Measurements from ENCODE around the gene RNU1-1. TPM values are rescaled to one million over a fixed set of nuclear protein-coding genes. Genes with fewer than 3 reads are reported as not detected.
"Not testable (repeated sequence)": the region's sequence is repeated elsewhere in the genome, so short reads cannot be mapped to it uniquely, and the experiment has no call there.

Gene RNU1-1
- total and polyA plus RNA-seq, 4 experiments from 2014 or later: 3,010 to 3,866 TPM; not detected in 2

GRCh38 chr1:16535487-16535886 lies 21.4 kb upstream of the RNU1-1 start:
- H3K27ac ChIP-seq (ENCODE audit: low read depth, low read length); H3K27ac Mint-ChIP-seq; H3K27me3 ChIP-seq (ENCODE audit: insufficient read depth, low read length); DNase-seq; H3K36me3 Mint-ChIP-seq; H3K36me3 ChIP-seq (ENCODE audit: insufficient read depth, low read length); intact Hi-C loops (cut with micrococcal nuclease); POLR2A ChIA-PET (ENCODE audit: partially characterized antibody); H3K9me3 Mint-ChIP-seq; H3K9me3 ChIP-seq (ENCODE audit: control insufficient read depth in 1 of 2, low read length in 2 of 2); CTCF ChIA-PET (ENCODE audit: partially characterized antibody); H3K4me3 ChIP-seq (ENCODE audit: low read length in 2 of 2); H3K4me1 ChIP-seq (ENCODE audit: insufficient read depth, low read length): not testable (repeated sequence)
- Mint-ChIP-seq H3K27me3 (peaks cover 20 to 25% of the 10 kb centered on the region in 2 donors), H3K4me3 (peak overlapping the region in 5 of 8 donors; percentile 17 to 90 (median 43)), H3K4me1 (peaks cover 3 to 17% (median 9%) of the 10 kb centered on the region in 4 donors)

GRCh38 chr1:16534829-16535456 lies 20.9 kb upstream of the RNU1-1 start:
- H3K36me3 Mint-ChIP-seq; H3K9me3 Mint-ChIP-seq; H3K4me3 ChIP-seq (ENCODE audit: low read length in 2 of 2); H3K27ac ChIP-seq (ENCODE audit: low read depth, low read length); H3K36me3 ChIP-seq (ENCODE audit: insufficient read depth, low read length); POLR2A ChIA-PET (ENCODE audit: partially characterized antibody); intact Hi-C loops (cut with micrococcal nuclease); CTCF ChIA-PET (ENCODE audit: partially characterized antibody); H3K9me3 ChIP-seq (ENCODE audit: control insufficient read depth in 1 of 2, low read length in 2 of 2); H3K4me1 ChIP-seq (ENCODE audit: insufficient read depth, low read length); H3K27me3 ChIP-seq (ENCODE audit: insufficient read depth, low read length): not testable (repeated sequence)
- Mint-ChIP-seq H3K27me3 (peaks cover 21 to 23% of the 10 kb centered on the region in 2 donors), H3K27ac (peak overlapping the region in 4 of 7 donors; percentile 16 to 81 (median 40)), H3K4me3 (peak overlapping the region; percentile 72 to 92 (median 84)), H3K4me1 (peaks cover 3 to 17% (median 9%) of the 10 kb centered on the region in 4 donors)
- DNase-seq: peak in 2 of 5 donors; percentile 22 to 40

- CTCF ChIA-PET (ENCODE audit: partially characterized antibody); H3K27me3 ChIP-seq (ENCODE audit: insufficient read depth, low read length); H3K27ac Mint-ChIP-seq; H3K9me3 Mint-ChIP-seq; POLR2A ChIA-PET (ENCODE audit: partially characterized antibody); H3K36me3 Mint-ChIP-seq; H3K4me3 ChIP-seq (ENCODE audit: low read length in 2 of 2); H3K4me1 ChIP-seq (ENCODE audit: insufficient read depth, low read length); intact Hi-C loops (cut with micrococcal nuclease); H3K9me3 ChIP-seq (ENCODE audit: control insufficient read depth in 1 of 2, low read length in 2 of 2); H3K27ac ChIP-seq (ENCODE audit: low read depth, low read length); H3K36me3 ChIP-seq (ENCODE audit: insufficient read depth, low read length): not testable (repeated sequence)
- peak overlapping the region in 7 of 8 donors; percentile 82 to 92 (median 85) for H3K4me3 Mint-ChIP-seq
- peak in 2 of 5 donors; percentile 24 to 30 for DNase-seq
- H3K4me1 Mint-ChIP-seq: peaks cover 3 to 17% (median 9%) of the 10 kb centered on the region in 4 donors
- peaks cover 21 to 23% of the 10 kb centered on the region in 2 donors for H3K27me3 Mint-ChIP-seq
Measured at GRCh38 chr1:16534239-16534828, 20.2 kb upstream of the RNU1-1 start.

- H3K27ac Mint-ChIP-seq; H3K36me3 ChIP-seq (ENCODE audit: insufficient read depth, low read length); H3K36me3 Mint-ChIP-seq; H3K4me3 ChIP-seq (ENCODE audit: low read length in 2 of 2); H3K4me1 ChIP-seq (ENCODE audit: insufficient read depth, low read length); DNase-seq; H3K9me3 Mint-ChIP-seq; POLR2A ChIA-PET (ENCODE audit: partially characterized antibody); CTCF ChIA-PET (ENCODE audit: partially characterized antibody); H3K27ac ChIP-seq (ENCODE audit: low read depth, low read length); H3K27me3 ChIP-seq (ENCODE audit: insufficient read depth, low read length); intact Hi-C loops (cut with micrococcal nuclease); H3K9me3 ChIP-seq (ENCODE audit: control insufficient read depth in 1 of 2, low read length in 2 of 2): not testable (repeated sequence)
- peaks cover 3 to 17% (median 9%) of the 10 kb centered on the region in 4 donors for H3K4me1 Mint-ChIP-seq
- H3K27me3 Mint-ChIP-seq: peaks cover 22 to 26% of the 10 kb centered on the region in 2 donors
- peak overlapping the region in 3 of 8 donors; percentile 7 to 61 (median 44) for H3K4me3 Mint-ChIP-seq
Measured at GRCh38 chr1:16532235-16532991, 18.3 kb upstream of the RNU1-1 start.

- H3K27ac ChIP-seq (ENCODE audit: low read depth, low read length); H3K9me3 ChIP-seq (ENCODE audit: control insufficient read depth in 1 of 2, low read length in 2 of 2); H3K4me1 ChIP-seq (ENCODE audit: insufficient read depth, low read length); H3K36me3 ChIP-seq (ENCODE audit: insufficient read depth, low read length); H3K4me1 Mint-ChIP-seq; CTCF ChIA-PET (ENCODE audit: partially characterized antibody); DNase-seq; POLR2A ChIA-PET (ENCODE audit: partially characterized antibody); H3K9me3 Mint-ChIP-seq; H3K4me3 ChIP-seq (ENCODE audit: low read length in 2 of 2); intact Hi-C loops (cut with micrococcal nuclease); H3K27me3 ChIP-seq (ENCODE audit: insufficient read depth, low read length); H3K27ac Mint-ChIP-seq; H3K36me3 Mint-ChIP-seq; H3K4me3 Mint-ChIP-seq: not testable (repeated sequence)
- peaks cover 18 to 19% of the 10 kb centered on the region in 2 donors for H3K27me3 Mint-ChIP-seq
Measured at GRCh38 chr1:16528338-16528737, 14.3 kb upstream of the RNU1-1 start.

GRCh38 chr1:16525769-16526168 lies 11.7 kb upstream of the RNU1-1 start:
- CTCF ChIA-PET (ENCODE audit: partially characterized antibody): interaction anchor here (0.7 kb wide), 1 partner anchor 34 kb away, joined by 3 read pairs; no protein-coding TSS in a partner anchor
- H3K36me3 ChIP-seq (ENCODE audit: insufficient read depth, low read length); H3K9me3 Mint-ChIP-seq; H3K4me1 Mint-ChIP-seq; H3K27me3 ChIP-seq (ENCODE audit: insufficient read depth, low read length); H3K4me1 ChIP-seq (ENCODE audit: insufficient read depth, low read length); H3K27ac Mint-ChIP-seq; H3K36me3 Mint-ChIP-seq; H3K27ac ChIP-seq (ENCODE audit: low read depth, low read length); H3K27me3 Mint-ChIP-seq; DNase-seq; H3K9me3 ChIP-seq (ENCODE audit: control insufficient read depth in 1 of 2, low read length in 2 of 2); H3K4me3 ChIP-seq (ENCODE audit: low read length in 2 of 2); H3K4me3 Mint-ChIP-seq; intact Hi-C loops (cut with micrococcal nuclease); POLR2A ChIA-PET (ENCODE audit: partially characterized antibody): not testable (repeated sequence)

GRCh38 chr1:16521679-16522078 lies 7.6 kb upstream of the RNU1-1 start:
- intact Hi-C loops (cut with micrococcal nuclease); H3K4me3 ChIP-seq (ENCODE audit: low read length in 2 of 2); H3K36me3 ChIP-seq (ENCODE audit: insufficient read depth, low read length); H3K4me1 ChIP-seq (ENCODE audit: insufficient read depth, low read length); H3K27ac ChIP-seq (ENCODE audit: low read depth, low read length); H3K4me1 Mint-ChIP-seq; CTCF ChIA-PET (ENCODE audit: partially characterized antibody); H3K9me3 ChIP-seq (ENCODE audit: control insufficient read depth in 1 of 2, low read length in 2 of 2); H3K27me3 ChIP-seq (ENCODE audit: insufficient read depth, low read length); H3K4me3 Mint-ChIP-seq; H3K9me3 Mint-ChIP-seq; H3K27ac Mint-ChIP-seq; H3K36me3 Mint-ChIP-seq; DNase-seq: not testable (repeated sequence)
- POLR2A ChIA-PET (ENCODE audit: partially characterized antibody): interaction anchor here (1.1 kb wide), 1 partner anchor 383 kb away, joined by 3 read pairs; no protein-coding TSS in a partner anchor
- H3K27me3 Mint-ChIP-seq: peaks cover 18 to 24% of the 10 kb centered on the region in 2 donors

Data from CD4-positive, alpha-beta memory T cell (primary cell).